Brain microvascular endothelial cell (primary cell): ENCODE results near the gene HAS3.

Experiments used
- DNase-seq: peaks from one replicate; pipeline ENCODE4 v3.0.0-alpha.2; 2020
- H3K27ac ChIP-seq: fragments of 250-450 bp; sonication (Bioruptor Pico); 2 replicates; pipeline ENCODE4 v1.5.1; 2020; ENCODE audit warnings: mild to moderate bottlenecking, moderate library complexity
- H3K27me3 ChIP-seq: fragments of 250-450 bp; sonication (Bioruptor Pico); replicated peaks from 2 replicates; pipeline ENCODE4 v1.5.1; 2020; ENCODE audit warnings: mild to moderate bottlenecking
- H3K36me3 ChIP-seq: fragments of 250-450 bp; sonication (Bioruptor Pico); replicated peaks from 2 replicates; pipeline ENCODE4 v1.5.1; 2020; ENCODE audit warnings: mild to moderate bottlenecking
- H3K4me3 ChIP-seq: 2 replicates; pipeline ENCODE4 v1.5.1; 2011; ENCODE audit warnings: low read depth, mild to moderate bottlenecking, control low read depth, low read length, moderate library complexity
- CTCF ChIP-seq: IDR thresholded peaks from 2 replicates; pipeline ENCODE4 v1.5.1; 2011; ENCODE audit warnings: low read depth, mild to moderate bottlenecking, moderate library complexity, low read length, control low read depth, inconsistent platforms; ENCODE audit errors: missing control alignments
- in situ Hi-C: cut with HindIII; loops from 2 replicates; pipeline ENCODE4 v1.10.0; 2017; ENCODE audit warnings: low sequenced_read_pairs, low pct_ligation_motif_present

Gene HAS3

GRCh38 chr16:69064124-69064763, 41.2 kb upstream of the HAS3 start:
- DNase-seq, result no peak
- in situ Hi-C loops, result no loop called here
- Histone ChIP-seq H3K4me3 (no peak overlapping the region), H3K36me3 (no peaks in the 10 kb centered on the region), H3K27me3 (no peaks in the 10 kb centered on the region), H3K27ac (no peak overlapping the region)
- TF ChIP-seq CTCF, result no peak

- H3K4me3 ChIP-seq, result no peak overlapping the region
- H3K36me3 ChIP-seq, result no peaks in the 10 kb centered on the region
- DNase-seq, result no peak
- no peaks in the 10 kb centered on the region for H3K27me3 ChIP-seq
- in situ Hi-C loops, result no loop called here
- TF ChIP-seq CTCF, result no peak
- H3K27ac ChIP-seq, result no peak overlapping the region
Observed at GRCh38 chr16:69064764-69065313, 40.6 kb upstream of the HAS3 start.

- H3K4me3 ChIP-seq, result no peak overlapping the region
- H3K27ac ChIP-seq, result no peak overlapping the region
- H3K36me3 ChIP-seq, result no peaks in the 10 kb centered on the region
- TF ChIP-seq CTCF, result no peak
- in situ Hi-C loops, result no loop called here
- H3K27me3 ChIP-seq, result no peaks in the 10 kb centered on the region
- DNase-seq, result no peak
Observed at GRCh38 chr16:69069504-69069903, 35.9 kb upstream of the HAS3 start.

- H3K27me3 ChIP-seq, result no peaks in the 10 kb centered on the region
- no peaks in the 10 kb centered on the region for H3K36me3 ChIP-seq
- in situ Hi-C loops, result no loop called here
- no peak overlapping the region for H3K4me3 ChIP-seq
- TF ChIP-seq CTCF, result no peak
- no peak for DNase-seq
- H3K27ac ChIP-seq, result no peak overlapping the region
Observed at GRCh38 chr16:69071036-69071435, 34.4 kb upstream of the HAS3 start.

GRCh38 chr16:69072640-69072974, 32.8 kb upstream of the HAS3 start:
- H3K27me3 ChIP-seq, result no peaks in the 10 kb centered on the region
- no peak for DNase-seq
- no peaks in the 10 kb centered on the region for H3K36me3 ChIP-seq
- TF ChIP-seq CTCF, result no peak
- H3K27ac ChIP-seq, result no peak overlapping the region
- in situ Hi-C loops, result no loop called here
- H3K4me3 ChIP-seq, result no peak overlapping the region

- Histone ChIP-seq H3K27ac (peak overlapping the region; percentile 31), H3K36me3 (no peaks in the 10 kb centered on the region), H3K27me3 (no peaks in the 10 kb centered on the region), H3K4me3 (no peak overlapping the region)
- DNase-seq, result peak; percentile 80
- no peak for TF ChIP-seq CTCF
- in situ Hi-C loops, result no loop called here
Observed at GRCh38 chr16:69073181-69073702, 32.2 kb upstream of the HAS3 start.
